ENCODE results near the gene CUX1.

- TF ChIP-seq GATA3 (IDR thresholded peaks at IDR 0.05; ENCODE audit: low read depth, low read length) (no peak), GATA2 (IDR thresholded peaks at IDR 0.05; ENCODE audit: low read depth, low read length) (no peak)
Observed at GRCh38 chr7:101976411-101976810, 159.0 kb downstream of the CUX1 start.

All from SH-SY5Y (cell line).